LNCaP clone FGC (cell line): ENCODE measurements around the gene FAAP20.
"Not testable (repeated sequence)": the region's sequence is repeated elsewhere in the genome, so short reads cannot be mapped to it uniquely, and the experiment has no call there.

Experiments
- DNase-seq: peaks from one replicate; pipeline ENCODE4 v3.0.0-alpha.2; 2011; ENCODE audit warnings: low read depth
- H3K4me3 ChIP-seq: 2 replicates; pipeline ENCODE4 v1.5.1; 2011; ENCODE audit warnings: mild to moderate bottlenecking, low read depth, low read length, control low read depth
- CTCF ChIP-seq: IDR thresholded peaks from 2 replicates; pipeline ENCODE4 v1.5.1; 2012; ENCODE audit warnings: mild to moderate bottlenecking; ENCODE audit not compliant: control insufficient read depth, insufficient read depth; ENCODE audit errors: extremely low read depth

Gene FAAP20

GRCh38 chr1:2152954-2153353 lies 41.6 kb downstream of the FAAP20 start:
- H3K4me3 ChIP-seq: no peak overlapping the region
- no peak for DNase-seq
- TF ChIP-seq CTCF: no peak

GRCh38 chr1:2151911-2152310 lies 42.7 kb downstream of the FAAP20 start:
- TF ChIP-seq CTCF: no peak
- DNase-seq: no peak

GRCh38 chr1:2151252-2151651 lies 43.3 kb downstream of the FAAP20 start:
- no peak for TF ChIP-seq CTCF
- no peak overlapping the region for H3K4me3 ChIP-seq
- no peak for DNase-seq

More at GRCh38 chr1:2151911-2152310, 42.7 kb downstream of the FAAP20 start:
- H3K4me3 ChIP-seq: no peak overlapping the region

- no peak overlapping the region for H3K4me3 ChIP-seq
- TF ChIP-seq CTCF: no peak
- DNase-seq: no peak
Observed at GRCh38 chr1:2150801-2151200, 43.8 kb downstream of the FAAP20 start.

- DNase-seq: no peak
- no peak for TF ChIP-seq CTCF
- H3K4me3 ChIP-seq: no peak overlapping the region
Observed at GRCh38 chr1:2148691-2149090, 45.9 kb downstream of the FAAP20 start.

- not testable (repeated sequence) for H3K4me3 ChIP-seq, DNase-seq
Observed at GRCh38 chr1:2147869-2148268, 46.7 kb downstream of the FAAP20 start.

GRCh38 chr1:2146836-2147517 lies 47.6 kb downstream of the FAAP20 start:
- DNase-seq: no peak
- no peak for TF ChIP-seq CTCF
- H3K4me3 ChIP-seq: no peak overlapping the region
